ENCODE results near the gene EPS8L2.

The EPS8L2 gene

DNA sequence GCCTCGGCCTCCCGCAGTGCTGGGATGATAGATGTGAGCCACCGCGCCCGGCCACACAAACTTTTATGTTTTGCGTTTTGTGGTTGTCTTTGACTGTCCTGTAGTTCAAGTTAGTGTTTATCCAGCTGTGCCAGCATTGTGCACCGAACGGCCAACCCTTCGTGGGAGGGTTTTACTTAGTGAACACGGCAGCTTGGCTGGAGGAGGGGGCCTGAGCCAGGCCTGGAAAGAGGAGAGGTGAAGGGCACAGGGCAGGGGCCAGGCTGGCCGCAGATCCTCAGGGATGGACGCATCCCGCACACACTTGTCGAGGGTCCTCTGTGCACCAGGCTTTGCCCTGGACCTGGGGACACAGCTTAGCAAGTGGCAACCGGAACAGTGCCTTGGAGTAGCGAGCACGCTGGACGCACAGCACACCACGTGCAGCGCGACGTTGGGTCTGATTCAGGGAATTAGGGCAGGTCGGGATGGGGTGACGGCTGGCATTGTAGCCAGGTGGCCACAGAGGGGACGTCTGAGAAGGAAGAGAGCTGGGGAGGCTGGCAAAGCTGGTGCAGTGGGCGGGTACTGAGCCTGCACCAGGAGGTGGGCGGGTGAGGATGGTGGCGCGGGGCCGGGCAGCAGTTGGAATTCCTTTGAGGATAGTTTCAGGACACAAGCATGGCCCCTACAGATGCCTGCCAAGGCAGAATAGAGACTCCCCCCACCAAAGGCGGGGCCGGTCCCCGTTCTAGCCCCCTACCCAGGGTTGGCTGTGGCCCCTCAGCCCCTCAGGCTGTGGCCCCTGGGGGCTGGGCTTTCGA lies 13.4 kb downstream of the EPS8L2 start:
- ChIA-PET POLR2A (no interaction called here), CTCF (interaction anchor here (1.5 kb wide), 1 partner anchor 9 kb away, joined by 5 read pairs; no protein-coding TSS in a partner anchor)
- DNase-seq (ENCODE audit: extremely low spot score) = peak; percentile 13
- TF ChIP-seq, protein P1, sequence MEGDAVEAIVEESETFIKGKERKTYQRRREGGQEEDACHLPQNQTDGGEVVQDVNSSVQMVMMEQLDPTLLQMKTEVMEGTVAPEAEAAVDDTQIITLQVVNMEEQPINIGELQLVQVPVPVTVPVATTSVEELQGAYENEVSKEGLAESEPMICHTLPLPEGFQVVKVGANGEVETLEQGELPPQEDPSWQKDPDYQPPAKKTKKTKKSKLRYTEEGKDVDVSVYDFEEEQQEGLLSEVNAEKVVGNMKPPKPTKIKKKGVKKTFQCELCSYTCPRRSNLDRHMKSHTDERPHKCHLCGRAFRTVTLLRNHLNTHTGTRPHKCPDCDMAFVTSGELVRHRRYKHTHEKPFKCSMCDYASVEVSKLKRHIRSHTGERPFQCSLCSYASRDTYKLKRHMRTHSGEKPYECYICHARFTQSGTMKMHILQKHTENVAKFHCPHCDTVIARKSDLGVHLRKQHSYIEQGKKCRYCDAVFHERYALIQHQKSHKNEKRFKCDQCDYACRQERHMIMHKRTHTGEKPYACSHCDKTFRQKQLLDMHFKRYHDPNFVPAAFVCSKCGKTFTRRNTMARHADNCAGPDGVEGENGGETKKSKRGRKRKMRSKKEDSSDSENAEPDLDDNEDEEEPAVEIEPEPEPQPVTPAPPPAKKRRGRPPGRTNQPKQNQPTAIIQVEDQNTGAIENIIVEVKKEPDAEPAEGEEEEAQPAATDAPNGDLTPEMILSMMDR (IDR thresholded peaks at IDR 0.05; ENCODE audit: control extremely low read depth, extremely low read depth, low read depth, missing control alignments) = no peak

DNA sequence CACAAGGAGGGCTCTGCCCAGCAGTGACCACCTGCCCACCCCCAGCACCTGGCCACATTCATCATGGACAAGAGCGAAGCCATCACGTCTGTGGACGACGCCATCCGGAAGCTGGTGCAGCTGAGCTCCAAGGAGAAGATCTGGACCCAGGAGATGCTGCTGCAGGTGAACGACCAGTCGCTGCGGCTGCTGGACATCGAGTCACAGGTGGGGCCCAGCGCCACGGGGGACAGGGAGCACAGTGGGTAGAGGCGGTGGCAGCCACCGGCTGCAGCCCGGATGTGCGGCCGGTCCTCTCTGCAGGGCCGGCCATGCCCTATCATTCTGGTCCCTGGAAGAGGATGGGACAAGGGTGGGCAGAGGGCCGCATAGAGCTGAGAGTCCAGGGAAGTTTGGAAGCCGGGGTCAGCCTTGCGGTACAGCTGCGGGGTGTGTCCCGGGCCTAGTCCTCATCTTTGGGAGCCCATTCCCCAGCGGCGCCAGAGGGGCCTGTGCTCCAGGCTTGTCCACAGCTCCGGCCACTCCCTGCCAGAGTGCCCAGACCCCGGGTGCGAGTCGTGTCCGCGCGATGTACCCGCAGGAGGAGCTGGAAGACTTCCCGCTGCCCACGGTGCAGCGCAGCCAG lies 14.1 kb downstream of the EPS8L2 start:
- DNase-seq (ENCODE audit: extremely low spot score) = no peak
- TF ChIP-seq, protein P1 (IDR thresholded peaks at IDR 0.05; ENCODE audit: control extremely low read depth, extremely low read depth, low read depth, missing control alignments) = no peak
- CTCF ChIA-PET = interaction anchor here (0.9 to 9.4 kb wide), 2 partner anchors 23 kb away, joined by 3 to 112 read pairs; partner anchors contain the start of gene TALDO1
- POLR2A ChIA-PET = no interaction called here

DNA sequence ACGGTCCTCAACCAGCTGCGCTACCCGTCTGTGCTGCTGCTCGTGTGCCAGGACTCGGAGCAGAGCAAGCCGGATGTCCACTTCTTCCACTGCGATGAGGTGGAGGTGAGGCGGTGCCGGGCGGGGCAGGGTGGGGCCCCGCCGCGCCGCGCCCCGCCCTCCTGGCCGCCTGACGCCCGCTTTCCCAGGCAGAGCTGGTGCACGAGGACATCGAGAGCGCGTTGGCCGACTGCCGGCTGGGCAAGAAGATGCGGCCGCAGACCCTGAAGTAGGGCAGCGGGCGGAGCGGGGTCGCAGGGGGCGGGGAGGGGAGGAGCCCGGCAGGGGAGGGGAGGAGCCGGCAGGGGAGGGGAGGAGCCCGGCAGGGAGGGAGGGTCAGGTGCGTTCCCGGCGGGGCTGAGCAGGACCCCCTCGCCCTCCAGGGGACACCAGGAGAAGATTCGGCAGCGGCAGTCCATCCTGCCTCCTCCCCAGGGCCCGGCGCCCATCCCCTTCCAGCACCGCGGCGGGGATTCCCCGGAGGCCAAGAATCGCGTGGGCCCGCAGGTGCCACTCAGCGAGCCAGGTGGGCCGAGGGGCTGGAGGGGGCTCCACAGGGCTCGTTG lies 14.7 kb downstream of the EPS8L2 start:
- CTCF ChIA-PET = interaction anchor here (0.9 to 9.4 kb wide), 3 partner anchors 22 to 187 kb away, joined by 3 to 112 read pairs (median 7); partner anchors contain the start of gene TALDO1
- TF ChIP-seq, protein P1 (IDR thresholded peaks at IDR 0.05; ENCODE audit: control extremely low read depth, extremely low read depth, low read depth, missing control alignments) = no peak
- DNase-seq (ENCODE audit: extremely low spot score) = peak; percentile 82
- POLR2A ChIA-PET = no interaction called here

DNA sequence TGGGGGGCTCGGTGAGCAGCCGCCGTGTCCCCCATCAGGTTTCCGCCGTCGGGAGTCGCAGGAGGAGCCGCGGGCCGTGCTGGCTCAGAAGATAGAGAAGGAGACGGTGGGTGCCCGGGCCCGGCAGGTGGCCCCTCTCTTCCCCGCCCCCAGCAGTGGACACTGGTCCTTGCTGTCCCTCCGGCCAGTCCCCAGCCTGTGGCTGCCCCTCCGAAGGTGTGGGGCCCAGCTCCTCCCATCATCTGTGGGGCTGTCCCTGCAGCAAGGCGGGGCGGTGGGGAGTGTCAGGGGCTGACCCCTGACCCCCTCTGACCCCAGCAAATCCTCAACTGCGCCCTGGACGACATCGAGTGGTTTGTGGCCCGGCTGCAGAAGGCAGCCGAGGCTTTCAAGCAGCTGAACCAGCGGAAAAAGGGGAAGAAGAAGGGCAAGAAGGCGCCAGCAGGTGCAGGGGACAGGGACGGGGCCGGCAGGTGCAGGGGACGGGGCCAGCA lies 15.3 kb downstream of the EPS8L2 start:
- DNase-seq (ENCODE audit: extremely low spot score) = no peak
- ChIA-PET POLR2A (no interaction called here), CTCF (interaction anchor here (0.7 to 9.4 kb wide), 11 partner anchors 9 to 188 kb away, joined by 3 to 112 read pairs (median 5); partner anchors contain the start of genes DEAF1, TALDO1 and TMEM80)
- TF ChIP-seq, protein P1 (IDR thresholded peaks at IDR 0.05; ENCODE audit: control extremely low read depth, extremely low read depth, low read depth, missing control alignments) = no peak

DNA sequence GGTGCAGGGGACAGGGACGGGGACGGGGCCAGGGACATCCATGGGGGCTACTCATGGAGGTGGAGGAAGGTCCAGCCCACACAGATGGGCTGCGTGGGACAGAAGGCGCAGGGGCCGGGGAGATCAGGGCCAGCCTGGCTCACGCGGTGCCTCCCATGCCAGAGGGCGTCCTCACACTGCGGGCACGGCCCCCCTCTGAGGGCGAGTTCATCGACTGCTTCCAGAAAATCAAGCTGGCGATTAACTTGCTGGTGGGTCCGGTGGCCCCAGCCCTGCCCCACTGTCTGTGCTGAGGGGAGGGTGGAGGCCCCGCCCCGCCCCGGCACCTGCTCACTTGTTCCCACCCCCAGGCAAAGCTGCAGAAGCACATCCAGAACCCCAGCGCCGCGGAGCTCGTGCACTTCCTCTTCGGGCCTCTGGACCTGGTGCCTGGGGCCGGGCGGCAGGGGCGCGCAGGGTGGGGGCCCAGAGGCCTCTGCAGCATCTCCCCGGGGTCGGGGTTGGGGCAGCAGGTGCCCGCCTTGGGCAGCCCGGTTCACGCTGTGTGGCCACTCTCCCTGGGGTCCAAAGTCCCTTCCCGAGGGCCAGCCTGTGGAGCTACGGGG lies 15.8 kb downstream of the EPS8L2 start:
- POLR2A ChIA-PET = no interaction called here
- DNase-seq (ENCODE audit: extremely low spot score) = peak; percentile 69
- TF ChIP-seq, protein P1 (IDR thresholded peaks at IDR 0.05; ENCODE audit: control extremely low read depth, extremely low read depth, low read depth, missing control alignments) = no peak

More for the DNA sequence above, 15.8 kb downstream of the EPS8L2 start:
- CTCF ChIA-PET = interaction anchor here (0.7 to 9.4 kb wide), 15 partner anchors 9 to 282 kb away, joined by 3 to 112 read pairs (median 4); partner anchors contain the start of genes DEAF1, TALDO1 and TMEM80

All from GM10248 (cell line).